Endothelial cell (in vitro differentiated cells): ENCODE measurements around the gene TAF10. TPM values are rescaled to one million over a fixed set of nuclear protein-coding genes. Genes with fewer than 3 reads are reported as not detected.

ENCODE experiments used
- DNase-seq: peaks from one replicate; pipeline ENCODE4 v3.0.0; 2021; ENCODE audit warnings: low spot score
- H3K27ac Mint-ChIP-seq: one replicate; pipeline ENCODE4 v1.8.0; 2021; ENCODE audit warnings: mixed read lengths, inconsistent platforms; ENCODE audit not compliant: unreplicated experiment
- H3K27me3 Mint-ChIP-seq: one replicate; pipeline ENCODE4 v1.8.0; 2021; ENCODE audit warnings: mild to moderate bottlenecking, moderate library complexity, mixed read lengths, inconsistent platforms; ENCODE audit not compliant: unreplicated experiment
- H3K36me3 Mint-ChIP-seq: one replicate; pipeline ENCODE4 v1.8.0; 2021; ENCODE audit warnings: mild to moderate bottlenecking, low read depth, mixed read lengths, inconsistent platforms; ENCODE audit not compliant: unreplicated experiment
- H3K4me1 Mint-ChIP-seq: one replicate; pipeline ENCODE4 v1.8.0; 2021; ENCODE audit warnings: mild to moderate bottlenecking, mixed read lengths, inconsistent platforms; ENCODE audit not compliant: unreplicated experiment
- H3K4me3 Mint-ChIP-seq: one replicate; pipeline ENCODE4 v1.8.0; 2021; ENCODE audit warnings: mild to moderate bottlenecking, mixed read lengths, inconsistent platforms; ENCODE audit not compliant: unreplicated experiment
- H3K9me3 Mint-ChIP-seq: one replicate; pipeline ENCODE4 v1.8.0; 2021; ENCODE audit warnings: mixed read lengths, inconsistent platforms; ENCODE audit not compliant: unreplicated experiment
- CTCF ChIP-seq: fragments of 200-600 bp; sonication (generic); IDR thresholded peaks from one replicate; pipeline ENCODE4 v1.5.0; 2021; ENCODE audit warnings: antibody characterized with exemption; ENCODE audit not compliant: unreplicated experiment
- total RNA-seq: library from RNA; stranded (reverse); fragmentation: NEBNext Ultra II Directional; extraction: Animal tissue kit (Norgen Biotek cat#: 25700); gene quantifications from one replicate; pipeline ENCODE4 v1.2.1, GENCODE V29; 2021; ENCODE audit not compliant: unreplicated experiment

Gene TAF10
- total RNA-seq, 1 donor from 2014 or later = 62.2 TPM

- Mint-ChIP-seq H3K36me3 (no peaks in the 10 kb centered on the region), H3K27ac (peak overlapping the region; percentile 33), H3K27me3 (peaks cover 4% of the 10 kb centered on the region), H3K9me3 (no peaks in the 10 kb centered on the region), H3K4me1 (peaks cover 11% of the 10 kb centered on the region), H3K4me3 (peak overlapping the region; percentile 91)
- DNase-seq = no peak
- no peak for TF ChIP-seq CTCF
Measured at GRCh38 chr11:6656936-6657335, 44.9 kb upstream of the TAF10 start.

GRCh38 chr11:6656584-6656915 lies 44.5 kb upstream of the TAF10 start:
- H3K9me3 Mint-ChIP-seq = no peaks in the 10 kb centered on the region
- H3K27ac Mint-ChIP-seq = peak overlapping the region; percentile 33
- peaks cover 11% of the 10 kb centered on the region for H3K4me1 Mint-ChIP-seq
- peak overlapping the region; percentile 91 for H3K4me3 Mint-ChIP-seq
- peaks cover 4% of the 10 kb centered on the region for H3K27me3 Mint-ChIP-seq
- H3K36me3 Mint-ChIP-seq = no peaks in the 10 kb centered on the region
- TF ChIP-seq CTCF = no peak
- DNase-seq = no peak

- peak; percentile 65 for DNase-seq
- no peaks in the 10 kb centered on the region for H3K9me3 Mint-ChIP-seq
- H3K4me1 Mint-ChIP-seq = peaks cover 11% of the 10 kb centered on the region
- TF ChIP-seq CTCF = no peak
- peak within 1 kb of the TSS; percentile 91 for H3K4me3 Mint-ChIP-seq
- no peaks in the 10 kb centered on the region for H3K36me3 Mint-ChIP-seq
- peaks cover 4% of the 10 kb centered on the region for H3K27me3 Mint-ChIP-seq
- peak within 1 kb of the TSS; percentile 33 for H3K27ac Mint-ChIP-seq
Measured at GRCh38 chr11:6655790-6656583, 44.0 kb upstream of the TAF10 start, which contains the start of gene DCHS1. Gene DCHS1, minus strand, starts transcription at chr11:6655809. Its CDS starts 14,196 bp downstream, at chr11:6641613.

GRCh38 chr11:6655020-6655789 lies 43.2 kb upstream of the TAF10 start:
- Mint-ChIP-seq H3K27ac (no peak overlapping the region), H3K4me1 (peaks cover 11% of the 10 kb centered on the region), H3K9me3 (no peaks in the 10 kb centered on the region), H3K4me3 (no peak overlapping the region), H3K27me3 (peaks cover 4% of the 10 kb centered on the region), H3K36me3 (no peaks in the 10 kb centered on the region)
- TF ChIP-seq CTCF = no peak
- DNase-seq = peak; percentile 38
